Gastrocnemius medialis (tissue), 4 donors: Measurements from ENCODE around the gene RUNX3. TPM values are rescaled to one million over a fixed set of nuclear protein-coding genes. Genes with fewer than 3 reads are reported as not detected.

Experiments
- ATAC-seq, 2 donors: fragments of 150-250 bp; one replicate each; pipeline ENCODE4 v1.9.1; 2016
- DNase-seq, 2 donors: peaks; one replicate each; pipeline ENCODE4 v3.0.0-alpha.2; 2019
- H3K27ac ChIP-seq, 4 donors: fragments of 200-600 bp; sonication (generic); 1 replicate in 1 of 4; 2 replicates in 3 of 4; pipeline ENCODE4 v1.5.1; 2016 to 2018; ENCODE audit warnings: mild to moderate bottlenecking in 2 of 4, moderate library complexity in 1 of 4
- H3K27me3 ChIP-seq, 3 donors: fragments of 200-600 bp; sonication (generic) in 2 of 3; 1 replicate in 1 of 3; 2 replicates in 2 of 3; pipeline versions ENCODE4 v1.5.1 to v1.6.0; 2016 to 2019; ENCODE audit warnings: mild to moderate bottlenecking in 1 of 3, moderate library complexity in 1 of 3
- H3K36me3 ChIP-seq, 2 donors: fragments of 200-600 bp; sonication (generic) in 1 of 2; one replicate each; pipeline ENCODE4 v1.5.1; 2017 to 2018
- H3K4me1 ChIP-seq, 2 donors: fragments of 200-600 bp; sonication (generic) in 1 of 2; one replicate each; pipeline ENCODE4 v1.5.1; 2016 to 2017; ENCODE audit warnings: mild to moderate bottlenecking in 2 of 2
- H3K4me3 ChIP-seq, 4 donors: fragments of 200-600 bp; sonication (generic) in 3 of 4; 1 replicate in 1 of 4; 2 replicates in 3 of 4; pipeline ENCODE4 v1.5.1; 2016 to 2019; ENCODE audit warnings: mild to moderate bottlenecking in 2 of 4
- H3K9me3 ChIP-seq, 3 donors: fragments of 200-600 bp; sonication (generic) in 2 of 3; 1 replicate in 1 of 3; 2 replicates in 2 of 3; pipeline ENCODE4 v1.5.1; 2016 to 2019
- POLR2A ChIP-seq, 2 donors: fragments of 450-650 bp; IDR thresholded peaks; one replicate each; pipeline ENCODE4 v1.6.1; 2017; ENCODE audit warnings: antibody characterized with exemption in 2 of 2, mild to moderate bottlenecking in 2 of 2, moderate library complexity in 2 of 2
- in situ Hi-C, 4 donors: fragments of 200-750 bp; cut with MboI; loops; one replicate each; pipeline versions ENCODE4 v1.15.0 to v1.8.0; 2017; ENCODE audit warnings: low sequenced_read_pairs in 4 of 4
- intact Hi-C: fragments of 100-400 bp; cut with DNase I; formaldehyde crosslinking; loops from one replicate; pipeline ENCODE4 v1.15.1; 2023; ENCODE audit warnings: low total_unique reads
- total RNA-seq, 4 donors: library from RNA; depleted of rRNA; stranded (reverse); fragments of >200 nt; gene quantifications; one replicate each; pipeline versions ENCODE4 v1.1.0 to v1.2.3, GENCODE V29; 2016
- TF ChIP-seq, protein P1 (sequence below), 5 experiments: fragments of 450-650 bp in 3 of 5; fragments of 200-600 bp in 2 of 5; sonication (generic) in 2 of 5; IDR thresholded peaks in 4 of 5; conservative IDR thresholded peaks in 1 of 5; 1 replicate in 4 of 5; 2 replicates in 1 of 5; pipeline ENCODE4 v1.5.1; 2016 to 2019; ENCODE audit warnings: antibody characterized with exemption in 5 of 5, mild to moderate bottlenecking in 3 of 5, moderate library complexity in 3 of 5

The RUNX3 gene
- total RNA-seq, 4 donors from 2014 or later: 0.13 to 1.9 (median 0.74) TPM

DNA sequence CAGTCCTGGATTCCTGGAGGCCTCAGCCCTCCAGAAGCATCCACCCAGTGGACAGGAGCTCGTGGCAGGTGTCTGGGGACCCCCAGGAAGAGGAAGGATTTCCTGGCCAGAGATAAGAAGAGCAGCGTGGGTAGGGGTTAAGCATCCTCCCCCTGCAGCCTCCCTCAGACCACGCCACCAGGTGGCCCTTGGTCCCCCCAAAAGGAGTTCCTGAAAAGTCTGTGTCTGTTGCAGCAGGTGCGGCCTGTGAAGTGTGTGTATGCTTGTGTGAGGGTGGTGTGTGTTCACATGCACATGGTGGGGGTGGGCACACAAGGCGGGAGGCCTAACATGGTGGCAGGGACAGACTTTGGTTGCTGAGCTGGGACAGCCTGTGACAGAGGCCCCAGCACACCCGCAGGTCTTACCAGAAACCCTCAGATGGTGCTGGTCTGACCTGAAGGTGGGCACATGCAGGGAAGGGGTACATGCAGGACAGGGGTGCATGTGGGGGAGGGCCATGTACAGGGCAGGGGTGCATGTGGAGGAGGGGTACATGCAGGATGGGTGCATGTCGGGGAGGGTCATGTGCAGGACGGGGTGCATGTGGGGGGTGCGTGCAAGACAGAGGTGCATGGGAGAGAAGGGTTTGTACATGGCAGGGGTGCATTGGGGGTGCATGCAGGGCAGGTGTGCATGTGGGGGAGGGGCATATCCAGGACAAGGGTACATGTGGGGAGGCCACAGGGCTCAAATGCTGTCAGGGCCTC lies 18.2 kb upstream of the RUNX3 start:
- in situ Hi-C loops (no loop called here), intact Hi-C loops (no loop called here)
- no peak overlapping the region for H3K27ac ChIP-seq
- no peak for DNase-seq
- no peaks in the 10 kb centered on the region for H3K4me1 ChIP-seq
- ATAC-seq: no peak
- no peak for TF ChIP-seq POLR2A (IDR thresholded peaks at IDR 0.05)
- TF ChIP-seq, protein P1, sequence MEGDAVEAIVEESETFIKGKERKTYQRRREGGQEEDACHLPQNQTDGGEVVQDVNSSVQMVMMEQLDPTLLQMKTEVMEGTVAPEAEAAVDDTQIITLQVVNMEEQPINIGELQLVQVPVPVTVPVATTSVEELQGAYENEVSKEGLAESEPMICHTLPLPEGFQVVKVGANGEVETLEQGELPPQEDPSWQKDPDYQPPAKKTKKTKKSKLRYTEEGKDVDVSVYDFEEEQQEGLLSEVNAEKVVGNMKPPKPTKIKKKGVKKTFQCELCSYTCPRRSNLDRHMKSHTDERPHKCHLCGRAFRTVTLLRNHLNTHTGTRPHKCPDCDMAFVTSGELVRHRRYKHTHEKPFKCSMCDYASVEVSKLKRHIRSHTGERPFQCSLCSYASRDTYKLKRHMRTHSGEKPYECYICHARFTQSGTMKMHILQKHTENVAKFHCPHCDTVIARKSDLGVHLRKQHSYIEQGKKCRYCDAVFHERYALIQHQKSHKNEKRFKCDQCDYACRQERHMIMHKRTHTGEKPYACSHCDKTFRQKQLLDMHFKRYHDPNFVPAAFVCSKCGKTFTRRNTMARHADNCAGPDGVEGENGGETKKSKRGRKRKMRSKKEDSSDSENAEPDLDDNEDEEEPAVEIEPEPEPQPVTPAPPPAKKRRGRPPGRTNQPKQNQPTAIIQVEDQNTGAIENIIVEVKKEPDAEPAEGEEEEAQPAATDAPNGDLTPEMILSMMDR (IDR thresholded peaks at IDR 0.05 in 4 of 5, conservative IDR thresholded peaks at IDR 0.05 in 1 of 5): no peak
- H3K27me3 ChIP-seq: no peaks in the 10 kb centered on the region
- H3K9me3 ChIP-seq: no peaks in the 10 kb centered on the region
- no peaks in the 10 kb centered on the region for H3K36me3 ChIP-seq
- H3K4me3 ChIP-seq: no peak overlapping the region

DNA sequence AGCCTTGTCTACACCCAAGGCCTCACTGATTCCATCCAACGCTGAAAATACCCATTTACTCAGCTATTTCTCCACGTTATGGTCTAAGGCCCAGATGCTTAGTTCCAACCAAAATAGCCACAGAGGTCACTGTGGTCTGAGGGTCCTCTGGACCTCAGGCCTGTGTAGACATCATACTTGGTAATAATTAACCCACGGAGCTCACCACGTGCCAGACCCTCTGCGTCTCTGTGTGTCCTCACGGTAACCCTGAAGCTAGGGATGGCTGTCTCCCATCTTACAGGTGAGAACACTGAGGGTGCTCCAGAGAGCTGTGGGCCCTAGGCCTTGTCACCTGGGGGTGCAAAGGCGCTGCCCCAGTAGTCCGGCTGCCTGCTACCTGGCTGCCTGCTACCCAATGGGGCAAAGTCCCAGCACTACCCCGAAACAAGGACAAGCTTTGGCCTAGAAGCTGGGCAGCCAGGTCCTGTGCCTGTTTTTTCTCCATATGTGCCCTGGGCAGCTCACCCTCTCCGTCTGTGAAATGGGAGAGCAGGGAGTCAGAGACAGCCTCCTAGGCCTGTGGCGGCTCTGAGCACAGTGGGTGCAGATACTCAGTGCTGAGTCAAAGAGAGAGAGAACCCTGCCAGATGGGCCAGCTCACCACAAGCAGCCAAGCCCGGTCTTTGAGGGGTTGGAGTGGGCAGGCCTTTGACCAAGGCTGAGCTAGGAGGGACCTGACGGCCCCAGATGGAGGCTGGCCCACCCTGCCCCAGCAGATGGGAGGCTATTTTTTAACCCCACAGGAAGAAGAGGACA lies 17.0 kb upstream of the RUNX3 start:
- Histone ChIP-seq H3K27ac (no peak overlapping the region), H3K9me3 (no peaks in the 10 kb centered on the region), H3K4me1 (no peaks in the 10 kb centered on the region), H3K4me3 (no peak overlapping the region), H3K36me3 (no peaks in the 10 kb centered on the region), H3K27me3 (no peaks in the 10 kb centered on the region)
- in situ Hi-C loops: no loop called here
- no peak for TF ChIP-seq POLR2A (IDR thresholded peaks at IDR 0.05)
- TF ChIP-seq, protein P1 (IDR thresholded peaks at IDR 0.05 in 4 of 5, conservative IDR thresholded peaks at IDR 0.05 in 1 of 5): no peak
- DNase-seq (no peak), ATAC-seq (no peak)
- intact Hi-C loops: no loop called here

GRCh38 chr1:24945354-24946326 lies 15.6 kb upstream of the RUNX3 start:
- no peak for DNase-seq
- H3K9me3 ChIP-seq: no peaks in the 10 kb centered on the region
- H3K4me1 ChIP-seq: no peaks in the 10 kb centered on the region
- no peaks in the 10 kb centered on the region for H3K27me3 ChIP-seq
- no peak for TF ChIP-seq POLR2A (IDR thresholded peaks at IDR 0.05)
- TF ChIP-seq, protein P1 (IDR thresholded peaks at IDR 0.05 in 4 of 5, conservative IDR thresholded peaks at IDR 0.05 in 1 of 5): no peak
- H3K4me3 ChIP-seq: no peak overlapping the region
- intact Hi-C loops: no loop called here
- no peak overlapping the region for H3K27ac ChIP-seq
- no peak for ATAC-seq
- H3K36me3 ChIP-seq: no peaks in the 10 kb centered on the region
- in situ Hi-C loops: no loop called here

DNA sequence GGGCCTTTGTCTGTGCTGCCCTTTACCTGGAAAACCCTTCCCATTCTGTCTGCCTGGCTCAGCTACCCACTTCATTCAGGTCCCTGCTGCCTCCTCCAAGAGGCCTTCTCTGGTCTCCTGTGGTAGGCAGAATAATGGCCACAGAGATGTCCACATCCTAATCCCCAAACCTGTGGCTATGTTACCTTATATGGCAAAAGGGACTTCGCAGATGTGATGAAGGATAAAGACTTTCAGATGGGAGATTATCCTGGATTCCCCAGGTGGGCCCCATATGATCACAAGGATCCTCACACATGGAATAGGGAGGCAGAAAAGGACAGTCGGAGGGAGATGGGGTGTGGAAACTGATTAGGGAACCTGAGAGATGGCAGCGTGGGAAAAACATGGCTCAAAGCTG lies 14.2 kb upstream of the RUNX3 start:
- DNase-seq (no peak), ATAC-seq (no peak)
- Histone ChIP-seq H3K36me3 (no peaks in the 10 kb centered on the region), H3K27ac (no peak overlapping the region), H3K4me1 (no peaks in the 10 kb centered on the region), H3K9me3 (no peaks in the 10 kb centered on the region), H3K4me3 (no peak overlapping the region), H3K27me3 (no peaks in the 10 kb centered on the region)
- intact Hi-C loops: no loop called here
- TF ChIP-seq POLR2A (IDR thresholded peaks at IDR 0.05): no peak
- TF ChIP-seq, protein P1 (IDR thresholded peaks at IDR 0.05 in 4 of 5, conservative IDR thresholded peaks at IDR 0.05 in 1 of 5): no peak
- in situ Hi-C loops: no loop called here
